IgD-negative memory B cell (primary cell): ENCODE results near the gene PGLYRP2. TPM values are rescaled to one million over a fixed set of nuclear protein-coding genes. Genes with fewer than 3 reads are reported as not detected.

Source experiments
- H3K27ac Mint-ChIP-seq, 3 donors: one replicate each; pipeline ENCODE4 v1.8.0; 2020 to 2022; ENCODE audit warnings: mild to moderate bottlenecking in 3 of 3, mixed read lengths in 3 of 3, moderate library complexity in 1 of 3
- H3K27me3 Mint-ChIP-seq: one replicate; pipeline ENCODE4 v1.8.0; 2021; ENCODE audit warnings: mixed read lengths
- H3K36me3 Mint-ChIP-seq: one replicate; pipeline ENCODE4 v1.8.0; 2020; ENCODE audit warnings: mild to moderate bottlenecking, mixed read lengths
- H3K4me1 Mint-ChIP-seq, 3 donors: one replicate each; pipeline ENCODE4 v1.8.0; 2020 to 2022; ENCODE audit warnings: mixed read lengths in 3 of 3, mild to moderate bottlenecking in 1 of 3
- H3K4me3 Mint-ChIP-seq, 4 donors: one replicate each; pipeline ENCODE4 v1.8.0; 2020 to 2022; ENCODE audit warnings: mild to moderate bottlenecking in 4 of 4, mixed read lengths in 4 of 4, moderate library complexity in 3 of 4
- H3K9me3 Mint-ChIP-seq, 3 donors: one replicate each; pipeline ENCODE4 v1.8.0; 2020 to 2021; ENCODE audit warnings: mixed read lengths in 3 of 3, mild to moderate bottlenecking in 1 of 3
- polyA plus RNA-seq: library from polyadenylated mRNA; unstranded; fragments of 300-500 nt; fragmentation: Illumina TruSeq; gene quantifications from one replicate; pipeline ENCODE4 v1.2.3, GENCODE V29; 2021

PGLYRP2 gene
- polyA plus RNA-seq, 1 donor from 2014 or later: not detected

DNA sequence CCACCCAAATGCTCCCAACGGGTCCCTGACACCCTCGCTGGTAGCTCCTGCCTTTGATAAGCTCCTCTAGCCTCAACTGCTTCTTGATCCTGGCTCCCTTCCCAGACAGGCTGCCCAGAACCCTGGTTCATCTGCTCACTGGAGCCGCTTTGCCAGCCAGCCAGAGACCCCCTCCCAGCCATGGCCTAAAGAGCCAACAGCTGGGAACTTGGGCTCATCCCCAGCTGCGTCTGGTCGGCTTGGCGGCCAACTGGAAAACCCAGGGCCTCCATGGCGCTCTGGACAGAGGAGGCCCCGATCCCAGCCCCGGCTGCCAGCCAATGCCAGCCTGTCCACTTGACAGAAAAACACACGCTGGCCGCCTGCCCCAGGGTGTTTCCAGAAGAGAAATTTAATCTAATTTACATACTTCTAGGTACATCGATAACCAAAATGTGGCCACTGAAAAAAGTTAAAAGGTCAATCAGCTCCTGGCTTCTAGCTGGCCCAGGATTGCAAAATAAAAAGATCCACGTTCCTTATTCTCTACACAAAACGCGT lies 57.5 kb downstream of the PGLYRP2 start:
- peaks cover 18 to 21% (median 20%) of the 10 kb centered on the region in 3 donors for H3K4me1 Mint-ChIP-seq
- no peak overlapping the region for H3K4me3 Mint-ChIP-seq
- H3K9me3 Mint-ChIP-seq: no peaks in the 10 kb centered on the region
- H3K36me3 Mint-ChIP-seq: peaks cover 7% of the 10 kb centered on the region
- no peak overlapping the region for H3K27ac Mint-ChIP-seq
- H3K27me3 Mint-ChIP-seq: no peaks in the 10 kb centered on the region

DNA sequence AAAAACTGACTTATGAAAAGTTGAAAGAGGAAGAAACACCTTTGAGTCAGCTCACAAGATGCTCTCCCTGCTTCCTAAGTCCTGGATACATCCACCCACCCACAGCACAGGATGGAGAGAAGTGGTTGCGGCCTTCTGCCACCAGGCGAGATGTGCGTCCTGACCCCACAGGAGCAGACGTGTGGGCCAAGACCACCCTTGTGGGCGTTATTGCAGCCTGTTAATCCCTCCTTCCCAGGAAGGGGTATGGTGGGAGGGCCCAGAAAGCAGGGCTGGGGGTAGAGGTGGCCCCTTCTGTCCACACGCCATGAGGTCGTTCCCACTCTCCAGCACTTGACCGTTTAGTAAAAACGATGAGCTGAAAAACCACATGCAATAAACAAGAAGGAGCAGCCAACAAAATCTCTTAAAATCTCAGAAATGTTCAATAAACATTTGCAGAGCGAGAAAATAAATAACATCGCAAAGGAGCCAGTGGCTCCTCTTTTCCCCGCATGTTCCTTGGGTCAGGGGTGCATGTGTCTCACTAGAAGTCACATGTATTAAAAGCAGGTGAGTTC lies 58.1 kb downstream of the PGLYRP2 start:
- no peaks in the 10 kb centered on the region for H3K27me3 Mint-ChIP-seq
- H3K4me1 Mint-ChIP-seq: peaks cover 21 to 26% (median 26%) of the 10 kb centered on the region in 3 donors
- peaks cover 9% of the 10 kb centered on the region for H3K36me3 Mint-ChIP-seq
- H3K27ac Mint-ChIP-seq: no peak overlapping the region
- no peak overlapping the region for H3K4me3 Mint-ChIP-seq
- no peaks in the 10 kb centered on the region for H3K9me3 Mint-ChIP-seq

DNA sequence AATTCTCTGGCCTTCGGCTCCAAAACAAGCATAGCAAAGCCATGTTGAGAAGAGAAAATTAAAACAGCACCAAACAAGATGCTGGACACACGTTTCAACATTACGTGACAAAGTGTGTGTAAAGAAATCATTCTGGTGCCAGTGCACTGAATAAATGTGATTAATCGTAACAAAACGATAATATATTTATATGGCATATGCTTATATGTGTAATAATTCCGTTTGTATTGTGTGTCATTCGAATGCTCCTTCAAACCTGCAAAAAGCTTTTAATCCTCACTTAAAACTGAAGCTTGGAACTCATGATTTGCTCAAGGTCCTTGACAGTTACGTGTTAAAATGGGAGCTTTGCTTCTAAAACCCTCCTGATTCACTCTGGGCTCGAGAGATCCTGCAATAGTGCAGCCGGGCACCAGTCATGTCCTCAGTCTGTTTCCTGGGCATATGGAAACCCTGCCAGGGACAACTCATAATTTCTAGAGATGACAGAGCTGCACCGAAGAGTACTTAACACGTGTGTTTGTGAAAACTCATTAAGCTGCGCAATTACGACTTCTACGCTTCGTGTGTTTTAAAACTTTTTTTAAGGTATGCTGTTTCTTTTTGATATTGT lies 59.8 kb downstream of the PGLYRP2 start:
- H3K9me3 Mint-ChIP-seq: no peaks in the 10 kb centered on the region
- H3K4me1 Mint-ChIP-seq: peaks cover 27 to 31% (median 28%) of the 10 kb centered on the region in 3 donors
- H3K27ac Mint-ChIP-seq: peak overlapping the region; percentile 95 to 99 (median 99)
- peak overlapping the region; percentile 83 to 100 (median 98) for H3K4me3 Mint-ChIP-seq
- peaks cover 11% of the 10 kb centered on the region for H3K36me3 Mint-ChIP-seq
- no peaks in the 10 kb centered on the region for H3K27me3 Mint-ChIP-seq

Other genes starting within 250 kb of the PGLYRP2 start
- gene EPHX3, start 247.1 kb downstream of the PGLYRP2 start, polyA plus RNA-seq: not detected
- 20.5 TPM for gene BRD4, start 147.0 kb downstream of the PGLYRP2 start, polyA plus RNA-seq
- gene AKAP8, start 99.7 kb downstream of the PGLYRP2 start, polyA plus RNA-seq: 22.8 TPM
- 99.6 TPM for gene AKAP8L, start 60.5 kb downstream of the PGLYRP2 start, polyA plus RNA-seq
- gene WIZ, start 29.5 kb downstream of the PGLYRP2 start, polyA plus RNA-seq: 1.8 TPM
- 27.0 TPM for gene RASAL3, start 15.0 kb downstream of the PGLYRP2 start, polyA plus RNA-seq
- gene CYP4F22, start 29.0 kb upstream of the PGLYRP2 start, polyA plus RNA-seq: not detected
- not detected for gene CYP4F8, start 135.7 kb upstream of the PGLYRP2 start, polyA plus RNA-seq
- not detected for gene CYP4F3, start 161.4 kb upstream of the PGLYRP2 start, polyA plus RNA-seq
- gene CYP4F12, start 193.6 kb upstream of the PGLYRP2 start, polyA plus RNA-seq: not detected
- not detected for gene OR10H2, start 248.5 kb upstream of the PGLYRP2 start, polyA plus RNA-seq